ENCODE data around the gene ALDOA.
"Not testable (repeated sequence)": the region's sequence is repeated elsewhere in the genome, so short reads cannot be mapped to it uniquely, and the experiment has no call there.

ALDOA gene

GRCh38 chr16:30091474-30092372 lies 26.2 kb downstream of the ALDOA start, which contains the start of gene TBX6:
Gene TBX6 (minus strand): TSS chr16:30091924. CDS start chr16:30091193, 731 bp downstream.
- peak; percentile 32 to 93 (median 80) for DNase-seq

- DNase-seq, result peak in 13 of 14 donors; percentile 14 to 81 (median 56)
These were observed 26.9 kb downstream of the ALDOA start for GRCh38 chr16:30092373-30093010.

- peak in 1 of 14 donors; percentile 18 for DNase-seq
These were observed 29.1 kb downstream of the ALDOA start for GRCh38 chr16:30094541-30095165.

DNA sequence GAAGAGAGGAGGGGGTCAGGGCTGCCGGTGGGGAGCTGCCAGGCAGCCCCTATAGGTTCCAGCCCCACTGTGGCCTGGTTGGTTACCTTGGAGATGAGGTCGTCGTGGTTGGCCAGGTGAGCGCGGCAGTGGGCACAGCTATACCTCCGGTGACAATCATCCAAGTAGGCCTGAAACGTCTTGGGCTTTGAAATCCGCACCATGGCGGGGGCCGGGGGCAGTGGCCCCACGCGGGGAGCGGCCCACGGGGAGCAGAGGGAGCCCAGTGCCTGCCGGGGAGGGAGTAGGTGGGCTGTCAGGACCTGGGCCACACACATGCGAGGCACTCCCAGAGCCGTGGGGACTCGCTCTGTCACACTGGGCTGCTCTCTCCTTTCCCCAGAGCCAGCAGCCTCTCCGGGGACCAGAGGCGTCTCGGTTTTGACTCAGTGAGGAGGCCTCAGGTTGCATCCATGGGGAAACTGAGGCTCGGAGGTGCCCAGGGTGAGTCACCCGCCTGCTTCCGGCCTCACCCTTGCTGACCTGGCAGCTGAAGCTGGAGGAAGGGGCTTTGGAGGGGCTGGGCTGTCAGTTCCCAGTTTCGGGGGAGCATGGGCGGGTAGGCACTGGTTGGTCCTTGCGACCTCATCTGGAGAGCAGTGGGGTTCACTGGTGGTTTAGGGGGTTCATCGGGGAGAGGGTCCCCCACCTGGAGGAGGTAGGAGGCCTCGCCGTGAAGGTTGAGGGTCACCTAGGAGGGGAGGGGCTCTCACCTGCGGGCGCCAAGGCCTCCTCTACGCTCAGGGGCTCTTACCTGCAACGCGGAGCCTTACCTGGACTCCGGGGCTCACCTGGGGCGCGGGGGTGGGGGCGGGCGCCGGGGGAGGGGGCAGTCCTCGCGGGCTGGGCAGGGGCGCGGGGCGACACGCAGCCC lies 29.9 kb downstream of the ALDOA start:
- peak in 5 of 14 donors; percentile 5 to 45 (median 23) for DNase-seq

DNA sequence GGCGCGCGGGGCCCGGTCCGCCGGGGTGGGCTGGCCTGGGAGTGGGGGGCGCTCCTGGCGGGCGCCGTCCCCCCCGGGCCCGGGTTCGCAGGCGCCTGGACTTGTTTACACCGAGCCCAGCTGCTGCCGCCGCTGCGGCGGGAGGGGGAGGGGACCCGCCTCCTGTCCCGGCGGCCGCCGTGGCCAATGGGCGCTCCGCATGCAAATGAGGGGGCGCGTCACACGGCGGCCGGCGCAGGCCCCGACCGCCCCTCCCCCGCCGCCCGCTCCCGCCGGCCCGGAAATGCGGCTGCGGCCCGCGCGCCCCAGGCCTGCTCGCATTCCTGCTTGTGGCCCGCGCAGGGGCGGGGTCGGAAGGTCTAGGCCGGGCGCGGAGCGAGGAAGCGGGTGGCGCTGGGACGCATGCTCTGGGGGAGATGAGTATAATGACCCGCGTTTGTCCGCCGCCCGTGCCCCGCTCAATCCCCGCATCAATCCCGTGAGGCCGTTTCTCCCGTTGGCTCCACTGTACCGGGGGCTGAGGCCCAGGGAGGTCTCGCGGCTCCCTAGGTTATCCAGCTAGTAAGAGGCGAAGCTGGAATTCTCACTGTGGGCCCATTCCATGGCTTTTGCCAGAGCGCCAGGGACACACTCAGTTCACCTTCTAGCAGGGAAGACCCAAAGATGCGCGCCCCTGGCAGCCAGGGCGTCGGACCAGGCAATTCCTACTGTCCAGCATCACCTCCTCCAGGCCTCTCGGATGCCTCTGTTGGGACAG lies 30.7 kb downstream of the ALDOA start, which contains the start of gene YPEL3:
Gene YPEL3, minus strand, starts transcription at position 109 of the 757 bp plus-strand sequence. CDS start 731 bp downstream, outside the sequence.
- peak; percentile 20 to 94 (median 82) for DNase-seq

- no peak for DNase-seq
These were observed 31.5 kb downstream of the ALDOA start for GRCh38 chr16:30096862-30097563.

DNA sequence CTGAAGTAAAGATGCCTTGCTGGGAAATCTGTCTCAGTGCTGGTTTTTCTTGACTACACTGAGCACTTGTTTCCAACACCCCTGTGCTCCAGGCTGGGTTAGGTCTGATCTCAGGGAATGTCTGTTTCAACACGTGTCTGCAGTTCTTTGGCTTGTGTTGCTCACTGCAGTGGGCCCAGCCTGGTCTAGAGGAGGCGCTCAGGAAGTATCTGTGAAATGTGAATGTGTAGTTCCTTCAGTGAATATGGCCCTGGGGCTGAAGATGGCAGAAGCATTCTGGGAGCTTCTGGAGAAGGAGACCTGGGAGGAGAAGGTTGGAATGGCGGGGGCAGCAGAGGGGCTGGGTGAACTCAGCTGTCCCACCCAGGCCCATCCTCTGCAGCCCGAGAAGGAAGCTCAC lies 38.5 kb downstream of the ALDOA start:
- DNase-seq, result no peak

DNA sequence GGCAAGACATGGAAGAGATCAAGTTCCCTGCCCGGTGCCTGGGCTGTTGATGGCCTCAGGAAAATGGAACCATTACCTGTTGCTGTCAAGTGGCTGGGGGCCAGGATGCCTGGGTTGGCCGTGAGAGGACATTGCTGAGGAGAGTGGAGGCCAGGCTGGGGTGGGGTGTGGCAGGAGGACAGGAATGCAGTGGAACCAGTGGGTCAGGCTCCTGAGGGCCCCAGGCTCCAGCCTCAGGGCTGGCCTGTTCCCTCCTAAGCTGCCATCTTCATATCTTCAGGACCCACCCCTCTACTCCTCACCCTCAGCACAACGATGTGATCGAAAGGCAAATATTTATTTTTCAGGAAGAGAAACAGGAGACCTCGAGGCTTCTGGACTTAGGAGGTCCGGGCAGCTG lies 38.9 kb downstream of the ALDOA start:
- DNase-seq, result no peak

DNA sequence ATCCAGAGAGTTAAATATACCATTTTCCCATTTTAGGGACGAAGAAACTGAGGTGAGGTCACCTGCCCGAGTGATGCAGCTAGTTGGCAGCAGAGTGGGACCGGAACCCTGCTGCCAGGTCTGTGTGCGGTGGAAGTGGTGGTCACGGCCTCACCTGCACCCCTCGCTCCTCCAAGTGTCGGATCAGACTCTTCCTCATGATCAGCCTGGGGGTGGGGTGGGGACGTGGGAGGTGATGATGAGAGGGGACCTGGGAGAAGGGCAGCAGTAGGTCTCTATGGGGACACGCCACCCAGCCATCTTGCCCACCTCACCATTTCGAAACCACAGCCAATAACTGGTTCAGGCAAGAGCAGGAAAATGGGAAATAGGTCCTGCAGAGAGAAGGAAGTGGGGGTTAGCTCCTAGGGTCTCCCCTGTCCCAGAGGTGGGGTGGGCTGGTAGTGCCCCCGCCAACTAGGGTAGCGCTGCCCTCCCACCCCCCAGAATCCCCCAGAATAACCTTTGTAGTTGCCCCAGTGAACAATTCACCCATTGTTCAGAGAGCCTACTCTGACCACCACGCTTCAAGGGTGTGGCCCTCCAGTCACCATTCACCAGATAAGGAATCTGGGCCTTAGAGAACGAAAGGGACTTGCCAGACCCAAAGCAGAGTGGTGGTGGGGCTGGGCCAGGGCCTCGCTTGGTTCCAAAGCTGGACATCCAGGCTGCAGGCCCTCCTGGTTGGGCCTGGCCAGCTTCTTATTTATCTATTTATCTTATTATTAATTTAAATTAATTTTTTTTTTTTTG lies 42.7 kb downstream of the ALDOA start:
- no peak for DNase-seq

- no peak for DNase-seq
These were observed 45.1 kb downstream of the ALDOA start for GRCh38 chr16:30110661-30111060.

GRCh38 chr16:30112197-30113030 lies 46.9 kb downstream of the ALDOA start:
- peak in 2 of 14 donors; percentile 2 to 5 for DNase-seq

DNA sequence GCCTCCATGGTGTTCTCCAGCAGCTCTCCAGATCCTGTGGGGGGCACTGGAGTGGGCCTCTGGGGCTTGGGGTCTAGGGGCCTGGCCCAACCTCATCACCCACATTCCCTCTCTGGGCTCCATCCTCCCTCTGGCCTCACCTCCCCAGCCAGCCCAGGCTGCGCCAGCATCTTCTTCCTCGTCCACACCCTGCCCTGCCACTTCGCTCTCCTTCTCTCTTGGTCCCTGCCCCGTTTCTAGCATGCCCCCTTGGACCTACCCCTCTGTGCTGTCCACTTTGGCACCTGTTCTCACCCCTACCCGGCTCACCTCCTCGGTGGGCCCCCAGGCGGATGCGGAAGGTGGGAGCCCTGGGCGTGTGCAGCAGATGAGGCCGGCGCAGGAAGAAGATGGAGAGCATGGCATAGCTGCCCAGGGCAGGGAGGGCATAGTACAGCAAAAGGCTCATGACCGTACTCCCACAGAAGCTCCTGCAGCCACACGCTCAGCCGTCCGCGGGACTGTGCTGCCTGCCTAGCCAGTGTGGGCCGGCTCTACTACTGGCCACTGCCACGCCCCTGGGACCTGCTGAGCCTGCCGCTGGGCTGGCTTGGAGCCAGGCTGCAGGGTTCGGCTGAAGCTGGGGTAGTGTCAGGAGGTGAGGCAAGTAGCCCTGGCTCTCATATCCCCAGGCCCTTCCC lies 47.6 kb downstream of the ALDOA start, which contains the start of gene GDPD3:
Gene GDPD3, minus strand, starts transcription at position 507 of the 680 bp plus-strand sequence. Its CDS starts 59 bp downstream, at position 448.
- DNase-seq, result no peak

GRCh38 chr16:30113711-30114333 lies 48.3 kb downstream of the ALDOA start:
- DNase-seq, result no peak

DNA sequence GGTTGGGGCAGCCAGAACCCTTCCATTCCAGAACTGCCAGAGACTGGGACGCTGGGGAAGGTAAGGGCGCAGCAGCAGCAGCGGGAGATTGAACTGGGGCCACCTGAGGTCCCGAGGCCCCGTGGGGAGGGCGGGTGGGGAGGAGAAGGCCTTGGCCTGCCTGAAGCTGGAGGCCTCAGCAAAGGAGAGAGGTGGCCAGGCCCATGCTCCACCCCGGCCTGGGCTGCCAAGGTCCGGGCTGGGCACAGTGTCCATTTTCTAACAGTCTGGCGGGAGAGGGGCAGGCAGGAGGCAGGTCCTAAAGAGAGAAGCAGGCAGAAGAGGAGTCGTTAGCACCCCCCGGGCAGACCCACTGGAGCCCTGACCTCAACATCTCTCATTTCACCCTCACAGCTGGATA lies 48.9 kb downstream of the ALDOA start:
- DNase-seq, result no peak

- DNase-seq, result not testable (repeated sequence)
These were observed 49.3 kb downstream of the ALDOA start for GRCh38 chr16:30114833-30115232.

GRCh38 chr16:30115238-30115637 lies 49.7 kb downstream of the ALDOA start:
- no peak for DNase-seq

Measured in C1 segment of cervical spinal cord (tissue), 14 donors.